Tibial nerve (tissue), 4 donors: ENCODE results near the gene DDX10. TPM values are rescaled to one million over a fixed set of nuclear protein-coding genes. Genes with fewer than 3 reads are reported as not detected.
A peak's percentile ranks its signal among the peaks of the same experiment; 100 is the strongest.
"Not testable (repeated sequence)": the region's sequence is repeated elsewhere in the genome, so short reads cannot be mapped to it uniquely, and the experiment has no call there.

Experiments
- DNase-seq, 2 donors: peaks; one replicate each; pipeline ENCODE4 v3.0.0-alpha.2; 2019; ENCODE audit warnings: low spot score in 2 of 2
- H3K27ac ChIP-seq, 4 donors: fragments of 200-600 bp; sonication (generic) in 3 of 4; one replicate each; pipeline ENCODE4 v1.5.1; 2017 to 2019; ENCODE audit warnings: mild to moderate bottlenecking in 1 of 4
- H3K27me3 ChIP-seq, 2 donors: fragments of 200-600 bp; sonication (generic) in 1 of 2; one replicate each; pipeline versions ENCODE4 v1.5.1 to v1.6.0; 2017 to 2019
- H3K36me3 ChIP-seq, 3 donors: fragments of 200-600 bp; sonication (generic); one replicate each; pipeline ENCODE4 v1.5.1; 2018 to 2019
- H3K4me1 ChIP-seq, 4 donors: fragments of 200-600 bp; sonication (generic) in 3 of 4; one replicate each; pipeline ENCODE4 v1.5.1; 2017 to 2019
- H3K4me3 ChIP-seq, 4 donors: fragments of 200-600 bp; sonication (generic) in 3 of 4; one replicate each; pipeline ENCODE4 v1.5.1; 2017 to 2019; ENCODE audit warnings: mild to moderate bottlenecking in 1 of 4, moderate library complexity in 1 of 4
- H3K9me3 ChIP-seq, 4 donors: fragments of 200-600 bp; sonication (generic) in 3 of 4; one replicate each; pipeline ENCODE4 v1.5.1; 2017 to 2019
- EP300 ChIP-seq, 2 donors: sonication (generic); formaldehyde crosslinking; IDR thresholded peaks; one replicate each; pipeline ENCODE4 v1.6.1; 2017; ENCODE audit warnings: antibody characterized with exemption in 2 of 2, mild to moderate bottlenecking in 1 of 2
- POLR2A ChIP-seq, 2 donors: fragments of 450-650 bp; IDR thresholded peaks; one replicate each; pipeline ENCODE4 v1.6.1; 2017; ENCODE audit warnings: antibody characterized with exemption in 2 of 2, mild to moderate bottlenecking in 2 of 2, moderate library complexity in 2 of 2
- WGBS, 2 donors: methylation state at CpG; one replicate each; pipeline ENCODE4 v1.1.5; 2018; 5-methylcytosine and 5-hydroxymethylcytosine counted together
- total RNA-seq, 4 donors: library from RNA; depleted of rRNA; stranded (reverse); fragments of >200 nt; gene quantifications; one replicate each; pipeline ENCODE4 v1.1.0, GENCODE V29; 2016
- TF ChIP-seq, protein P1 (sequence below), 5 experiments: fragments of 200-600 bp in 3 of 5; fragments of 450-650 bp in 2 of 5; sonication (generic) in 3 of 5; IDR thresholded peaks; one replicate each; pipeline ENCODE4 v1.5.1; 2016 to 2019; ENCODE audit warnings: antibody characterized with exemption in 5 of 5, mild to moderate bottlenecking in 3 of 5, moderate library complexity in 2 of 5

Gene DDX10
- total RNA-seq, 4 donors from 2014 or later, result 23.1 to 94.7 (median 31.6) TPM

DNA sequence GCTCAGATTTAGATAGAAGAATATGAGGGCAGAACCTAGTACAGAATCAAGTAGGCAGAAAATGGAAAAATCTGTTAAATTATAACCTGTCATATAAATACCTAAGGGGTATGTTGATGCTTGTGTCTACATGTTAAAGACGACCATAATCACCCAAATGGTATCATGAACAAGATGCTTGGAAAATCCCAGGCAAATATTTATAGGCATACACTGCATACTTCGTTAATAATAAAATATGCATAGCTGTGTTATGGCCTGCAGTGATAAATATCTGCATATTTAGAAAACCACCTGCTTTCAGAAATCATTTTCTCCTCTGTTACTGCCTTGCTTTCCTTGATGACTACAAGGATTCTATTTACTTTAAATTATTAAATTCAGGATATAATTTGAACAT, 18.9 kb upstream of the DDX10 start:
- H3K27me3 ChIP-seq, result no peaks in the 10 kb centered on the region
- H3K9me3 ChIP-seq, result no peaks in the 10 kb centered on the region
- WGBS, 2 donors, result 80% methylated on average over 2 of the region's 2 CpGs
- no peak overlapping the region for H3K4me3 ChIP-seq
- H3K4me1 ChIP-seq, result peaks cover 0 to 6% (median 0%) of the 10 kb centered on the region in 4 donors
- TF ChIP-seq EP300 (IDR thresholded peaks at IDR 0.05), result no peak
- TF ChIP-seq POLR2A (IDR thresholded peaks at IDR 0.05), result no peak
- TF ChIP-seq, protein P1, sequence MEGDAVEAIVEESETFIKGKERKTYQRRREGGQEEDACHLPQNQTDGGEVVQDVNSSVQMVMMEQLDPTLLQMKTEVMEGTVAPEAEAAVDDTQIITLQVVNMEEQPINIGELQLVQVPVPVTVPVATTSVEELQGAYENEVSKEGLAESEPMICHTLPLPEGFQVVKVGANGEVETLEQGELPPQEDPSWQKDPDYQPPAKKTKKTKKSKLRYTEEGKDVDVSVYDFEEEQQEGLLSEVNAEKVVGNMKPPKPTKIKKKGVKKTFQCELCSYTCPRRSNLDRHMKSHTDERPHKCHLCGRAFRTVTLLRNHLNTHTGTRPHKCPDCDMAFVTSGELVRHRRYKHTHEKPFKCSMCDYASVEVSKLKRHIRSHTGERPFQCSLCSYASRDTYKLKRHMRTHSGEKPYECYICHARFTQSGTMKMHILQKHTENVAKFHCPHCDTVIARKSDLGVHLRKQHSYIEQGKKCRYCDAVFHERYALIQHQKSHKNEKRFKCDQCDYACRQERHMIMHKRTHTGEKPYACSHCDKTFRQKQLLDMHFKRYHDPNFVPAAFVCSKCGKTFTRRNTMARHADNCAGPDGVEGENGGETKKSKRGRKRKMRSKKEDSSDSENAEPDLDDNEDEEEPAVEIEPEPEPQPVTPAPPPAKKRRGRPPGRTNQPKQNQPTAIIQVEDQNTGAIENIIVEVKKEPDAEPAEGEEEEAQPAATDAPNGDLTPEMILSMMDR (IDR thresholded peaks at IDR 0.05), result no peak
- H3K27ac ChIP-seq, result no peak overlapping the region
- no peak for DNase-seq
- no peaks in the 10 kb centered on the region for H3K36me3 ChIP-seq

DNA sequence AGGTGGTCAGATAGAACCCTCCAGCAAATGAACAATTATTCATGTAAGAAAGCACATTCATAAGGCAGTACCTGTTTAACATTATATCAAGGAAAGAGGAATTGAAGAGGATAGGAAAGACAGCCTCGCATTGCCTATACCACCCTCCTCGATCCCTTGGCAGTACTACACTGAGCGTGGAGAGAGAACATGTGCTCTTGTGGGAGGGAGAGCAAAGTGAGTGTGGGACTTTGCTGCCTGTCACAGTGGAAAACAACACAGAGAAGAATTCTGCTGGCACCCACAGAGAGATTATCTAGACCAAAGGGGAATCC, 17.5 kb upstream of the DDX10 start:
- WGBS, 2 donors, result 71 to 78% methylated on average over 3 of the region's 3 CpGs
- no peaks in the 10 kb centered on the region for H3K9me3 ChIP-seq
- DNase-seq, result no peak
- H3K4me1 ChIP-seq, result peaks cover 0 to 6% (median 0%) of the 10 kb centered on the region in 4 donors
- no peaks in the 10 kb centered on the region for H3K27me3 ChIP-seq
- no peak for TF ChIP-seq EP300 (IDR thresholded peaks at IDR 0.05)
- TF ChIP-seq, protein P1 (IDR thresholded peaks at IDR 0.05), result no peak
- no peak overlapping the region for H3K27ac ChIP-seq
- no peaks in the 10 kb centered on the region for H3K36me3 ChIP-seq
- no peak overlapping the region for H3K4me3 ChIP-seq

DNA sequence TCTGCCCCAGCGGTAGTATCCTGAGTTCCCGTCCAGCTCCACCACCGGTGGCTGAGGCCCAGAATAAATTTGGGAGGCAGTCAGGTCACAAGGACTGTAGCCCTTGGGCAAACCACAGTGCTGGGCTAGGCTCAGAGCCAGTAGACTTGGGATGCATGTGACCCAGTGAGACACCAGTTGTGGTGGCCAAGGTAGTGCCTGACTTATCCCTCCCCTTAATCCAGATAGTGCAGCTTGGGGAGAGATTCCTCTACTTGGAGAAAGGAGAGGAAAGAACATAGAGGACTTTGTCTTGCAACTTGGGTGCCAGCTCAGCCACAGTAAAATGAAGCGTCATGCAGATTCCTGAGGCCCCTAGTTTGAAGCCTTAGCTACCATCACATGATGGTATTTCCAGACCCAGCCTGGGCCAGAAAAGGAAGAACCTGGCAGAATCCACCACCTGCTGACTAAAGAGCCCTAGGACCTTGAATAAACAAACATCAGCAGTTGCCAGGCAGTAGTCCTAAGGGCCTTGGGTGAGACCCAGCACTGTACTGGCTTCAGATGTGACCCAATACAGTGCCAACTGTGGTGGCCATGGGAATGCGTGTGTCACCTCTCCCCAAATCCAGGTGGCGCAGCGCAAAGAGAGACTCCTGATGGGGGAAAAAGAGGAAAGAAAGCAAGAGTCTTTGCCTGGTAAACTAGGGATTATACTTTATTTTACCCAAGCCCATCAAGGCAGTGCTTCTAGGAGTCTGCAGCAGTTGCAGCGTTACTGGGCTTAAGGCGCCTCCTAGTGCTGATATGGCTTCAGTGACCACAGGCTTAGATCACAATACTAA, 17.0 kb upstream of the DDX10 start:
- Histone ChIP-seq H3K36me3 (no peaks in the 10 kb centered on the region), H3K27me3 (no peaks in the 10 kb centered on the region), H3K27ac (peak overlapping the region in 1 of 4 donors; percentile 8), H3K4me1 (peaks cover 0 to 6% (median 0%) of the 10 kb centered on the region in 4 donors), H3K9me3 (no peaks in the 10 kb centered on the region), H3K4me3 (no peak overlapping the region)
- peak in 1 of 2 donors; percentile 53 for DNase-seq
- TF ChIP-seq EP300 (IDR thresholded peaks at IDR 0.05) (no peak), POLR2A (IDR thresholded peaks at IDR 0.05) (no peak)
- TF ChIP-seq, protein P1 (IDR thresholded peaks at IDR 0.05), result peak; percentile 51 to 70 (median 59)
- WGBS, 2 donors, result 45% methylated on average over 9 of the region's 9 CpGs

DNA sequence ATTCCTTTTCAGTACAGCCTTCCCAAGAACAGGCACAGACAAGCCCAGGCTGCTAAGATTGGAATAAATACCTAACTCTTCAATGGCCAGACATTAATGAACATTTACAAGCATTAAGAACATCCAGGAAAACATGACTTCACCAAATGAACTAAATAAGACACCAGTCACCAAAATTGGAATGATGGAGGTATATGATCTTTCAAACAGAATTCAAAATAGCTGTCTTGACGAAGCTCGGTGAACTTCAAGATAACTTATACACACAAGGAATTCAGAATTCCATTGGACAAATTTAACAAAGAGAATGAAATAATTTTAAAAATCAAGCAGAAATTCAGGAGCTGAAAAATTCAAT, 16.4 kb upstream of the DDX10 start:
- Histone ChIP-seq H3K4me1 (peaks cover 0 to 6% (median 0%) of the 10 kb centered on the region in 4 donors), H3K27ac (no peak overlapping the region), H3K4me3 (no peak overlapping the region), H3K36me3 (no peaks in the 10 kb centered on the region), H3K9me3 (no peaks in the 10 kb centered on the region), H3K27me3 (no peaks in the 10 kb centered on the region)
- 88 to 95% methylated on average over 2 of the region's 2 CpGs for WGBS, 2 donors
- no peak for DNase-seq
- TF ChIP-seq EP300 (IDR thresholded peaks at IDR 0.05) (no peak), POLR2A (IDR thresholded peaks at IDR 0.05) (no peak)
- TF ChIP-seq, protein P1 (IDR thresholded peaks at IDR 0.05), result no peak

DNA sequence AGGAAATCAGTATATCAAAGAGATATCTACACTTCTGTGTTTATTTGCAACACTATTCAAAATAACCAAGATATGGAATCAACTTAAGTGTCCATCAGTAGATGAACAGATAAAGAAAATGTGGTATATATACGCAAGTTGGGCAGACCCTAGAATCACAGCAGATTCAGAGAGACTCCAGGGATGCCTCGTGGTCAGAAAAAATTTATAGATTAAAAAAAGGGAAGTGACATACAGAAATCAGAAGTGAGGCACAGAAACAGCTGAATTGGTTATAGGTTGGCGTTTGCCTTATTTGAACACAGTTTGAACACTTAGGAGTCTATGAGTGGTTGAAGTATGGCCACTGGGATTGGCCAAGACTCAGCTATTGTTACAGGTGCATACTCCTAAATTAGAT, 10.8 kb upstream of the DDX10 start:
- not testable (repeated sequence) for H3K9me3 ChIP-seq, H3K36me3 ChIP-seq, H3K27me3 ChIP-seq, DNase-seq, H3K4me3 ChIP-seq, H3K27ac ChIP-seq, H3K4me1 ChIP-seq
- 54 to 62% methylated on average over 3 of the region's 3 CpGs for WGBS, 2 donors
